Body of pancreas (tissue), 4 donors: ENCODE results near the gene ARAF. TPM values are rescaled to one million over a fixed set of nuclear protein-coding genes. Genes with fewer than 3 reads are reported as not detected.

Experiments used
- ATAC-seq: fragments of 150-250 bp; one replicate; pipeline ENCODE4 v1.9.1; 2016
- DNase-seq, 4 donors: peaks; one replicate each; pipeline ENCODE4 v3.0.0-alpha.2; 2019
- H3K27ac ChIP-seq, 4 donors: fragments of 200-600 bp; sonication (generic); 1 replicate in 3 of 4; 2 replicates in 1 of 4; pipeline versions ENCODE4 v1.5.1 to v1.6.1; 2016 to 2019; ENCODE audit warnings: mild to moderate bottlenecking in 1 of 4, mixed read lengths in 1 of 4, moderate library complexity in 1 of 4
- H3K27me3 ChIP-seq, 2 donors: fragments of 200-600 bp; sonication (generic); one replicate each; pipeline ENCODE4 v1.6.0; 2016; ENCODE audit warnings: mild to moderate bottlenecking in 1 of 2
- H3K36me3 ChIP-seq, 2 donors: fragments of 200-600 bp; sonication (generic); replicated peaks in 1 of 2; 2 replicates each; pipeline ENCODE4 v1.5.1; 2016; ENCODE audit warnings: low read depth in 2 of 2; ENCODE audit not compliant: insufficient read depth in 1 of 2
- H3K4me1 ChIP-seq: fragments of 200-600 bp; sonication (generic); one replicate; pipeline ENCODE4 v1.6.0; 2016
- H3K4me3 ChIP-seq, 2 donors: fragments of 200-600 bp; sonication (generic); 1 replicate in 1 of 2; 2 replicates in 1 of 2; pipeline ENCODE4 v1.5.1; 2016 to 2019
- H3K9me3 ChIP-seq, 3 donors: fragments of 200-600 bp; sonication (generic); 1 replicate in 2 of 3; 2 replicates in 1 of 3; pipeline ENCODE4 v1.5.1; 2016
- POLR2A ChIP-seq, 3 donors: fragments of 450-650 bp; IDR thresholded peaks; one replicate each; pipeline ENCODE4 v1.6.1; 2016; ENCODE audit warnings: antibody characterized with exemption in 3 of 3, mild to moderate bottlenecking in 2 of 3
- WGBS, 2 donors: methylation state at CpG; one replicate each; pipeline ENCODE4 v1.1.5; 2017; 5-methylcytosine and 5-hydroxymethylcytosine counted together
- intact Hi-C: fragments of 100-400 bp; cut with DNase I; formaldehyde crosslinking; loops from one replicate; pipeline ENCODE4 v1.15.1; 2023
- total RNA-seq, 2 donors: library from RNA; depleted of rRNA; stranded (reverse); fragments of >200 nt; gene quantifications; one replicate each; pipeline ENCODE4 v1.1.0, GENCODE V29; 2016
- TF ChIP-seq, protein P1 (sequence below), 7 experiments: fragments of 450-650 bp in 4 of 7; fragments of 200-600 bp in 3 of 7; sonication (generic) in 3 of 7; IDR thresholded peaks; one replicate each; pipeline ENCODE4 v1.5.1; 2016 to 2019; ENCODE audit warnings: antibody characterized with exemption in 7 of 7

The ARAF gene
- total RNA-seq, 2 donors from 2014 or later = 43.3 to 48.5 TPM

GRCh38 chrX:47587091-47587891 is 26.3 kb downstream of the ARAF start:
- DNase-seq (no peak), ATAC-seq (no peak)
- Histone ChIP-seq H3K27me3 (no peaks in the 10 kb centered on the region), H3K4me3 (no peak overlapping the region), H3K27ac (no peak overlapping the region), H3K9me3 (no peaks in the 10 kb centered on the region), H3K36me3 (no peaks in the 10 kb centered on the region), H3K4me1 (no peaks in the 10 kb centered on the region)
- 17 to 55% methylated on average over 1 to 4 of the region's 4 CpGs for WGBS, 2 donors
- intact Hi-C loops = no loop called here
- TF ChIP-seq, protein P1, sequence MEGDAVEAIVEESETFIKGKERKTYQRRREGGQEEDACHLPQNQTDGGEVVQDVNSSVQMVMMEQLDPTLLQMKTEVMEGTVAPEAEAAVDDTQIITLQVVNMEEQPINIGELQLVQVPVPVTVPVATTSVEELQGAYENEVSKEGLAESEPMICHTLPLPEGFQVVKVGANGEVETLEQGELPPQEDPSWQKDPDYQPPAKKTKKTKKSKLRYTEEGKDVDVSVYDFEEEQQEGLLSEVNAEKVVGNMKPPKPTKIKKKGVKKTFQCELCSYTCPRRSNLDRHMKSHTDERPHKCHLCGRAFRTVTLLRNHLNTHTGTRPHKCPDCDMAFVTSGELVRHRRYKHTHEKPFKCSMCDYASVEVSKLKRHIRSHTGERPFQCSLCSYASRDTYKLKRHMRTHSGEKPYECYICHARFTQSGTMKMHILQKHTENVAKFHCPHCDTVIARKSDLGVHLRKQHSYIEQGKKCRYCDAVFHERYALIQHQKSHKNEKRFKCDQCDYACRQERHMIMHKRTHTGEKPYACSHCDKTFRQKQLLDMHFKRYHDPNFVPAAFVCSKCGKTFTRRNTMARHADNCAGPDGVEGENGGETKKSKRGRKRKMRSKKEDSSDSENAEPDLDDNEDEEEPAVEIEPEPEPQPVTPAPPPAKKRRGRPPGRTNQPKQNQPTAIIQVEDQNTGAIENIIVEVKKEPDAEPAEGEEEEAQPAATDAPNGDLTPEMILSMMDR (IDR thresholded peaks at IDR 0.05) = no peak
- TF ChIP-seq POLR2A (IDR thresholded peaks at IDR 0.05) = no peak

GRCh38 chrX:47587906-47588735 is 27.1 kb downstream of the ARAF start:
- ATAC-seq = no peak
- DNase-seq = no peak
- no peaks in the 10 kb centered on the region for H3K4me1 ChIP-seq
- no peaks in the 10 kb centered on the region for H3K36me3 ChIP-seq
- no peaks in the 10 kb centered on the region for H3K27me3 ChIP-seq
- WGBS, 2 donors = 53 to 81% methylated on average over 3 to 13 of the region's 16 CpGs
- H3K9me3 ChIP-seq = no peaks in the 10 kb centered on the region
- TF ChIP-seq, protein P1 (IDR thresholded peaks at IDR 0.05) = no peak
- TF ChIP-seq POLR2A (IDR thresholded peaks at IDR 0.05) = no peak
- H3K4me3 ChIP-seq = no peak overlapping the region
- no peak overlapping the region for H3K27ac ChIP-seq
- intact Hi-C loops = no loop called here

GRCh38 chrX:47590984-47591383 is 30.0 kb downstream of the ARAF start:
- 72 to 96% methylated on average over 2 to 3 of the region's 5 CpGs for WGBS, 2 donors
- Histone ChIP-seq H3K36me3 (no peaks in the 10 kb centered on the region), H3K4me3 (no peak overlapping the region), H3K27ac (no peak overlapping the region), H3K9me3 (no peaks in the 10 kb centered on the region), H3K27me3 (no peaks in the 10 kb centered on the region), H3K4me1 (no peaks in the 10 kb centered on the region)
- TF ChIP-seq POLR2A (IDR thresholded peaks at IDR 0.05) = no peak
- TF ChIP-seq, protein P1 (IDR thresholded peaks at IDR 0.05) = no peak
- DNase-seq (no peak), ATAC-seq (no peak)
- intact Hi-C loops = no loop called here

DNA sequence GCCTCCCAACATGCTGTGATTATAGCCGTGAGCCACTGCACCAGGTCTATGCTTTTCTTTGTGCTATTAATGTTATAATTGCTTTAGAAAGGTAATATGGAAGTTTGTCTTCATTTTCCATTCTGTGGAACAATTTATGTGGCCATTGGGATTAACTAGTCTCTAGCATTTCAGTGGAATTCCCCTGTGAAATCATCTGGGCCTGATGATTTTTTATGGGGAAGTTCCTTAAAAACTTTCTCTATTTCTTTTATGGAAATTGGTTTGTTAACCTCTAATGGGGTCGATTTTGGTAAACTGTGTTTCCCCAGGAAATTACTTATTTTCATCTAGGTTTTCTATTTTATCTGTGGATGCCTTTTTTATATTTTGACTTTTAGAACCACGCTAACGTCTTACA is 32.5 kb downstream of the ARAF start:
- Histone ChIP-seq H3K27ac (no peak overlapping the region), H3K4me3 (no peak overlapping the region), H3K27me3 (no peaks in the 10 kb centered on the region), H3K36me3 (no peaks in the 10 kb centered on the region), H3K4me1 (no peaks in the 10 kb centered on the region), H3K9me3 (no peaks in the 10 kb centered on the region)
- TF ChIP-seq, protein P1 (IDR thresholded peaks at IDR 0.05) = no peak
- no peak for TF ChIP-seq POLR2A (IDR thresholded peaks at IDR 0.05)
- intact Hi-C loops = no loop called here
- ATAC-seq (no peak), DNase-seq (no peak)
- WGBS, 2 donors = 49 to 63% methylated on average over 4 of the region's 4 CpGs
